Keratinocyte (primary cell): ENCODE data around the gene CD180. TPM values are rescaled to one million over a fixed set of nuclear protein-coding genes. Genes with fewer than 3 reads are reported as not detected.

Source experiments
- DNase-seq: peaks from one replicate; pipeline ENCODE4 v3.0.0-alpha.2; 2011; ENCODE audit warnings: low read depth, missing footprints, low spot score
- FAIRE-seq: peaks from 2 replicates; lab custom pipeline; 2011; peaks lifted over from hg19 to GRCh38; lab: Jason Lieb, UNC
- H2AFZ ChIP-seq: 2 replicates; pipeline ENCODE4 v1.6.0; 2012; ENCODE audit warnings: low read length, control low read depth, inconsistent platforms; ENCODE audit not compliant: control insufficient read depth
- H3K27ac ChIP-seq: 2 replicates; pipeline ENCODE4 v1.5.1; 2011; ENCODE audit warnings: low read length; ENCODE audit not compliant: control insufficient read depth, insufficient read depth
- H3K27me3 ChIP-seq: 3 replicates; pipeline ENCODE4 v1.6.0; 2011; ENCODE audit warnings: low read length; ENCODE audit not compliant: control insufficient read depth, insufficient read depth; ENCODE audit errors: extremely low read depth
- H3K36me3 ChIP-seq, 2 experiments: 2 replicates in 1 of 2; 3 replicates in 1 of 2; pipeline ENCODE4 v1.5.1; 2011; ENCODE audit warnings: low read length in 2 of 2, mild to moderate bottlenecking in 1 of 2; ENCODE audit not compliant: control insufficient read depth in 2 of 2, insufficient read depth in 2 of 2; ENCODE audit errors: extremely low read depth in 1 of 2
- H3K4me1 ChIP-seq: 3 replicates; pipeline ENCODE4 v1.5.1; 2011; ENCODE audit warnings: low read length; ENCODE audit not compliant: control insufficient read depth, insufficient read depth; ENCODE audit errors: extremely low read depth
- H3K4me2 ChIP-seq: 3 replicates; pipeline ENCODE4 v1.6.0; 2011; ENCODE audit warnings: low read depth, low read length; ENCODE audit not compliant: control insufficient read depth, insufficient read depth; ENCODE audit errors: extremely low read depth
- H3K4me3 ChIP-seq, 3 experiments: fragments of 200-600 bp in 1 of 3; sonication (generic) in 1 of 3; 2 replicates in 2 of 3; 3 replicates in 1 of 3; pipeline ENCODE4 v1.5.1; 2011 to 2016; ENCODE audit warnings: low read length in 3 of 3, mild to moderate bottlenecking in 3 of 3, control low read depth in 2 of 3, inconsistent platforms in 1 of 3, low read depth in 1 of 3, mixed read lengths in 1 of 3, mixed run types in 1 of 3, moderate library complexity in 1 of 3; ENCODE audit not compliant: control insufficient read depth in 2 of 3, insufficient read depth in 2 of 3; ENCODE audit errors: extremely low read depth in 1 of 3
- H3K79me2 ChIP-seq: 2 replicates; pipeline ENCODE4 v1.6.0; 2012; ENCODE audit warnings: low read length; ENCODE audit not compliant: control insufficient read depth, insufficient read depth
- H3K9ac ChIP-seq: 3 replicates; pipeline ENCODE4 v1.6.0; 2011; ENCODE audit warnings: low read length; ENCODE audit not compliant: control insufficient read depth, insufficient read depth; ENCODE audit errors: extremely low read depth
- H3K9me1 ChIP-seq: 3 replicates; pipeline ENCODE4 v1.6.0; 2011; ENCODE audit warnings: low read length; ENCODE audit not compliant: control insufficient read depth, insufficient read depth; ENCODE audit errors: extremely low read depth
- H3K9me3 ChIP-seq: 2 replicates; pipeline ENCODE4 v1.5.1; 2012; ENCODE audit warnings: low read depth, low read length; ENCODE audit not compliant: control insufficient read depth
- H4K20me1 ChIP-seq: 3 replicates; pipeline ENCODE4 v1.6.0; 2011; ENCODE audit warnings: low read length; ENCODE audit not compliant: control insufficient read depth, insufficient read depth; ENCODE audit errors: extremely low read depth
- EZH2 ChIP-seq: IDR thresholded peaks from one replicate; pipeline ENCODE4 v1.6.1; 2012; ENCODE audit warnings: inconsistent platforms, mild to moderate bottlenecking, low read length, moderate library complexity
- dilution Hi-C: fragments of 300-500 bp; cut with MboI; formaldehyde crosslinking; loops from one replicate; pipeline ENCODE4 v1.7.0; 2020; ENCODE audit warnings: low sequenced_read_pairs; ENCODE audit not compliant: extremely low pct_ligation_motif_present
- polyA plus RNA-seq, 5 experiments: library from polyadenylated mRNA; depleted of rRNA in 3 of 5; stranded (reverse) in 3 of 5; stranded (forward) in 1 of 5; unstranded in 1 of 5; fragments of >200 nt; gene quantifications; 1 replicate in 1 of 5; 2 replicates in 3 of 5; 3 replicates in 1 of 5; pipeline versions ENCODE4 v1.2.1 to v1.2.3, GENCODE V29; 2011 to 2012; ENCODE audit warnings: missing spikeins in 2 of 5, low read depth in 1 of 5, low replicate concordance in 1 of 5
- TF ChIP-seq, protein P1 (sequence below), 3 experiments: IDR thresholded peaks in 1 of 3; conservative IDR thresholded peaks in 1 of 3; optimal IDR thresholded peaks in 1 of 3; 2 replicates in 2 of 3; 3 replicates in 1 of 3; pipeline versions ENCODE3 to v1.5.1; 2011; ENCODE audit warnings: low read length in 3 of 3, mild to moderate bottlenecking in 3 of 3, moderate library complexity in 2 of 3, control low read depth in 1 of 3, inconsistent platforms in 1 of 3; ENCODE audit not compliant: insufficient read depth in 2 of 3; ENCODE audit errors: extremely low read depth in 1 of 3

The CD180 gene
- polyA plus RNA-seq, 1 donor (not counting 4 experiments of a cell fraction or from before 2014, with no cell fraction given): not detected

GRCh38 chr5:67139030-67139429 is 57.6 kb downstream of the CD180 start:
- no peaks in the 10 kb centered on the region for H3K27me3 ChIP-seq
- FAIRE-seq: no peak
- H3K36me3 ChIP-seq: peaks cover 26 to 30% of the 10 kb centered on the region in 2 experiments

GRCh38 chr5:67135381-67135984 is 61.1 kb downstream of the CD180 start:
- TF ChIP-seq, protein P1, sequence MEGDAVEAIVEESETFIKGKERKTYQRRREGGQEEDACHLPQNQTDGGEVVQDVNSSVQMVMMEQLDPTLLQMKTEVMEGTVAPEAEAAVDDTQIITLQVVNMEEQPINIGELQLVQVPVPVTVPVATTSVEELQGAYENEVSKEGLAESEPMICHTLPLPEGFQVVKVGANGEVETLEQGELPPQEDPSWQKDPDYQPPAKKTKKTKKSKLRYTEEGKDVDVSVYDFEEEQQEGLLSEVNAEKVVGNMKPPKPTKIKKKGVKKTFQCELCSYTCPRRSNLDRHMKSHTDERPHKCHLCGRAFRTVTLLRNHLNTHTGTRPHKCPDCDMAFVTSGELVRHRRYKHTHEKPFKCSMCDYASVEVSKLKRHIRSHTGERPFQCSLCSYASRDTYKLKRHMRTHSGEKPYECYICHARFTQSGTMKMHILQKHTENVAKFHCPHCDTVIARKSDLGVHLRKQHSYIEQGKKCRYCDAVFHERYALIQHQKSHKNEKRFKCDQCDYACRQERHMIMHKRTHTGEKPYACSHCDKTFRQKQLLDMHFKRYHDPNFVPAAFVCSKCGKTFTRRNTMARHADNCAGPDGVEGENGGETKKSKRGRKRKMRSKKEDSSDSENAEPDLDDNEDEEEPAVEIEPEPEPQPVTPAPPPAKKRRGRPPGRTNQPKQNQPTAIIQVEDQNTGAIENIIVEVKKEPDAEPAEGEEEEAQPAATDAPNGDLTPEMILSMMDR (optimal IDR thresholded peaks at IDR 0.05 in 1 of 3, IDR thresholded peaks at IDR 0.05 in 1 of 3, conservative IDR thresholded peaks at IDR 0.05 in 1 of 3; ENCODE audit: extremely low read depth in 1 of 3, insufficient read depth in 2 of 3, low read length in 3 of 3): no peak
- TF ChIP-seq EZH2: no peak
- Histone ChIP-seq H3K4me1 (no peaks in the 10 kb centered on the region), H3K36me3 (peaks cover 16 to 17% of the 10 kb centered on the region in 2 experiments), H3K9me3 (no peaks in the 10 kb centered on the region), H3K27ac (no peak overlapping the region), H3K4me2 (no peak overlapping the region), H3K27me3 (no peaks in the 10 kb centered on the region), H3K9me1 (no peaks in the 10 kb centered on the region), H3K9ac (no peak overlapping the region), H4K20me1 (no peaks in the 10 kb centered on the region), H3K4me3 (no peak overlapping the region), H2AFZ (no peak overlapping the region), H3K79me2 (no peaks in the 10 kb centered on the region)
- FAIRE-seq (no peak), DNase-seq (no peak)
- dilution Hi-C loops: no loop called here

More at GRCh38 chr5:67139030-67139429, 57.6 kb downstream of the CD180 start:
- no peak overlapping the region for H3K4me3 ChIP-seq
- H3K27ac ChIP-seq: no peak overlapping the region
- no peaks in the 10 kb centered on the region for H3K4me1 ChIP-seq
- H3K9me3 ChIP-seq: no peaks in the 10 kb centered on the region
- H3K9ac ChIP-seq: no peak overlapping the region
- DNase-seq: no peak
- dilution Hi-C loops: no loop called here
- no peak overlapping the region for H3K4me2 ChIP-seq
- no peaks in the 10 kb centered on the region for H3K79me2 ChIP-seq
- no peak overlapping the region for H2AFZ ChIP-seq
- no peak for TF ChIP-seq EZH2
- TF ChIP-seq, protein P1 (optimal IDR thresholded peaks at IDR 0.05 in 1 of 3, IDR thresholded peaks at IDR 0.05 in 1 of 3, conservative IDR thresholded peaks at IDR 0.05 in 1 of 3; ENCODE audit: extremely low read depth in 1 of 3, insufficient read depth in 2 of 3, low read length in 3 of 3): no peak
- H4K20me1 ChIP-seq: no peaks in the 10 kb centered on the region
- H3K9me1 ChIP-seq: no peaks in the 10 kb centered on the region
